Measurements from ENCODE around the gene KCNJ13. TPM values are rescaled to one million over a fixed set of nuclear protein-coding genes. Genes with fewer than 3 reads are reported as not detected.

Gene KCNJ13
- total RNA-seq, 1 donor from 2014 or later: not detected

GRCh38 chr2:232767866-232768265 is 8.5 kb downstream of the KCNJ13 start:
- TF ChIP-seq CTCF (IDR thresholded peaks at IDR 0.05; ENCODE audit: insufficient read depth, low read length, severe bottlenecking): no peak
- FAIRE-seq (no peak), DNase-seq (ENCODE audit: low read depth) (no peak)
- H3K27me3 ChIP-seq (ENCODE audit: control insufficient read depth, insufficient read depth, low read length): no peaks in the 10 kb centered on the region
- peaks cover 8% of the 10 kb centered on the region for H3K36me3 ChIP-seq (ENCODE audit: control insufficient read depth, insufficient read depth, low read length)
- no peak overlapping the region for H3K4me3 ChIP-seq (ENCODE audit: low read depth, low read length)

DNA sequence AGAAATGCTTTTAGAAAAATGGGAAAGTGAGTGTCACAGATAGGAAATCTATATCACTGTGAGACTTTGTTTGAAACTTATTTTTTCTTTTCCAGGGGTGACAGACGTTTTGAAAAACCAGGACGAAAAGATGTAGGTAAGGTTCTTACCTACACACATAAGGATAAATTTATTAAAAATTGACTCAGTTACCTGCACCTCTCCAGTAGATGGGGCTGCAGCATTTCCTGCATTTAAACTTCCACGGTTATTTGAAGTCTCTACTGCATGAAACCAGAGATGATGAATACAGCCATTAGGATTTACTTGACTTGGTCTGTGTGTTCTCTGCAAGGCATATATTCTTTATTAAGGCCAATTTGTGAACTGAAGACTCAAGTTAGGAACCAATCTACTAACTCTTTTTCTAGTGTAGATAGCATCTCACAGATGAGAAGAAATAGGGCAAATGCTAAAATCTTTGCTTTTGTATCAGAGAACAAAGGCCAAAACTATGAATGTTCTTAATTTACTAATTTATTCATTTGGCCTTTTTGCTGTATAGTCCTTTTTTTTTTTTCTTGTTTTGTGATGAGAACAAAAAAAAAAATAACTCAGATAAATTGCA is 15.0 kb downstream of the KCNJ13 start:
- FAIRE-seq (no peak), DNase-seq (ENCODE audit: low read depth) (peak; percentile 49)
- Histone ChIP-seq H3K36me3 (ENCODE audit: control insufficient read depth, insufficient read depth, low read length) (peaks cover 8% of the 10 kb centered on the region), H3K4me3 (ENCODE audit: low read depth, low read length) (no peak overlapping the region), H3K27me3 (ENCODE audit: control insufficient read depth, insufficient read depth, low read length) (no peaks in the 10 kb centered on the region)
- peak; percentile 54 for TF ChIP-seq CTCF (IDR thresholded peaks at IDR 0.05; ENCODE audit: insufficient read depth, low read length, severe bottlenecking)

GRCh38 chr2:232757905-232758304 is 18.5 kb downstream of the KCNJ13 start:
- TF ChIP-seq CTCF (IDR thresholded peaks at IDR 0.05; ENCODE audit: insufficient read depth, low read length, severe bottlenecking): no peak
- FAIRE-seq (no peak), DNase-seq (ENCODE audit: low read depth) (no peak)
- Histone ChIP-seq H3K36me3 (ENCODE audit: control insufficient read depth, insufficient read depth, low read length) (peaks cover 4% of the 10 kb centered on the region), H3K4me3 (ENCODE audit: low read depth, low read length) (no peak overlapping the region), H3K27me3 (ENCODE audit: control insufficient read depth, insufficient read depth, low read length) (no peaks in the 10 kb centered on the region)

GRCh38 chr2:232750135-232750671 is 26.2 kb downstream of the KCNJ13 start:
- Histone ChIP-seq H3K36me3 (ENCODE audit: control insufficient read depth, insufficient read depth, low read length) (peaks cover 6% of the 10 kb centered on the region), H3K27me3 (ENCODE audit: control insufficient read depth, insufficient read depth, low read length) (no peaks in the 10 kb centered on the region), H3K4me3 (ENCODE audit: low read depth, low read length) (no peak overlapping the region)
- FAIRE-seq (no peak), DNase-seq (ENCODE audit: low read depth) (no peak)
- no peak for TF ChIP-seq CTCF (IDR thresholded peaks at IDR 0.05; ENCODE audit: insufficient read depth, low read length, severe bottlenecking)

DNA sequence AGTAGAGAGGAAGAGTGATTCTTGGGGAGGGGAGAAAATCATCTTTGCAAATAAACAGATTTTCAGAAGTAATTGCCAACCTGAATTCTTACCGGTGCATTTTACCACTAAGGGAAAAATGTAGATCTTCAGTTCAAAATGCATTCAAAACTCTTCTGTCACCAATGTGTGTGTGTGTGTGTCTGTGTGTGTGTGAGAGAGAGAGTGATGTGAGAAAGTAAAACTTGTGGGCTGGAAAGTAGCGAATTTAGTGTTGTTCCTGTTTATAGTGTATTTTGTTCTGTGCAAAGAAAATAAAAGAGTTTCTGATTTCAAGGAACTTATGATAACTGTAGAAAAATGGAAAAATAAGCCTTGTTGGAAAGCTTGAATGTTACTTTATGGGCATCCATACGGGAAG is 27.0 kb downstream of the KCNJ13 start:
- FAIRE-seq: no peak
- DNase-seq (ENCODE audit: low read depth): no peak
- no peak for TF ChIP-seq CTCF (IDR thresholded peaks at IDR 0.05; ENCODE audit: insufficient read depth, low read length, severe bottlenecking)
- Histone ChIP-seq H3K27me3 (ENCODE audit: control insufficient read depth, insufficient read depth, low read length) (no peaks in the 10 kb centered on the region), H3K36me3 (ENCODE audit: control insufficient read depth, insufficient read depth, low read length) (peaks cover 6% of the 10 kb centered on the region), H3K4me3 (ENCODE audit: low read depth, low read length) (no peak overlapping the region)

DNA sequence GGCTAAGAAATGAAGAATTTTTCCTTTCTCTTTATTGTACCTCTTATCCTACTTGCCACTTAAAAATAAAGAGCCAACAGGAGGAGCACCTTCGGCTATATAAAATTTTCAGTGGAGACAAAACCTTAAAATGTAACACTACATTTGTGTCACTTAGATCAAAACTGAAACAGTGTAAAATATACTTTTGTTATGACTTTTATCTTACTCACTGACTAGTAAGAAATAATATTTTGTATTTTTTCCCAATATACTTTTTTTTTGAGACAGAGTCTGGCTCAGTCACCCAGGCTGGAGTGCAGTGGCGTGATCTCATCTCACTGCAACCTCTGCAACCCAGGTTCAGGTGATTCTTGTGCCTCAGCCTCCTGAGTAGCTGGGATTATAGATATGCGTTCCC is 28.3 kb downstream of the KCNJ13 start:
- H3K27me3 ChIP-seq (ENCODE audit: control insufficient read depth, insufficient read depth, low read length): no peaks in the 10 kb centered on the region
- no peak overlapping the region for H3K4me3 ChIP-seq (ENCODE audit: low read depth, low read length)
- no peak for TF ChIP-seq CTCF (IDR thresholded peaks at IDR 0.05; ENCODE audit: insufficient read depth, low read length, severe bottlenecking)
- no peak for FAIRE-seq
- no peak for DNase-seq (ENCODE audit: low read depth)
- peaks cover 6% of the 10 kb centered on the region for H3K36me3 ChIP-seq (ENCODE audit: control insufficient read depth, insufficient read depth, low read length)
